ENCODE data around the gene SMIM10L2A.
A peak's percentile ranks its signal among the peaks of the same experiment; 100 is the strongest.

SMIM10L2A gene

GRCh38 chrX:135424469-135424868, 2.7 kb downstream of the SMIM10L2A start:
- no peak for FAIRE-seq
- no peak for TF ChIP-seq TAF1 (IDR thresholded peaks at IDR 0.05; ENCODE audit: borderline replicate concordance, low read depth, low read length)
- TF ChIP-seq POLR2A (IDR thresholded peaks at IDR 0.05; ENCODE audit: low read depth, low read length): no peak
- no peak for TF ChIP-seq POLR2AphosphoS5 (IDR thresholded peaks at IDR 0.05; ENCODE audit: low read depth, low read length)

DNA sequence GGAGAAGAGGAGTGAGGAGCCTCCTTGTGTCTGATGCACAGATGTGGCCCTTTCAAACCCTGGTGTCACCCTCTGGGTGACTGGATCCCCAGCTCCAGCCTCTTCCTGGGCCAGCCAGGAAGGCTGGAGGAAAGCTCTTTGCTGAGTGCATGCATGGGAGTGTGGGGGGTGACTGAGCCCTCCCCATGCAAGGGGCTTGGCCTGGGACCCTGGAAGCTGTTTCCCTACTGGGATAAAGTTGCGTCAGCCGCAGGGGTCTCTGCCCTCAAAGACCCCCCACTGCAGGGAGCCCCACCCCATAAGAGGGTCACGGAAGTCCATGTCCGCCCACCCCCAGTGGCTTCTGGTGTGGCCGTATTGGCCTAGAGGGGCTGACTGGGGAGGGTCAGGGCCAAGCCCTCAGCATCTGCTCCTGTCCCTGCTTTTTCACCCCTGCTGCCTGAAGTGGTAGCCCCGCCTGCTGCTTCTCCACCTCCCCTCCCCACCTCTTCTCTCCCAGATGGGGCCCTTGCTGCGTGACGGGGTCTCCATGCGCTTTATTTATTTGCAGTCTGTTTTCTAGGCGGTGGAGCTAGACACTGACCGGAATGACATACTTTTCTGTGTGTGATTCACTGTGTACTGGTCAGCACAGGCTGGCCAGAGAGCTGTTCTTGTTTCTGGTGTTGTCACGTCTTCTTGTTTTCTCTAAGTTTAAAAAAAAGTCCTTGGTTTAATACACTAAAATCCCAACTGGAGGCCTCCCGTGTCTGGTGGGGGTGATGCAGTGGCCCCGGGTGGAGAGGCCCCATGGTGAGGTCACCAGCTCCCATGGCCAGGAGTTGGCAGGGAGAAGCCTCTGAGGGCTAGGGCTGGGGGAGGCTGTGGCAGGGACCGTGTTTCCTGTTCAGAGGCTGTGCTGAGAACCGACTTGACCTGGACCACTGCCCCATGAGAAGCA, 3.6 kb downstream of the SMIM10L2A start:
- no peak for TF ChIP-seq TAF1 (IDR thresholded peaks at IDR 0.05; ENCODE audit: borderline replicate concordance, low read depth, low read length)
- no peak for TF ChIP-seq POLR2AphosphoS5 (IDR thresholded peaks at IDR 0.05; ENCODE audit: low read depth, low read length)
- TF ChIP-seq POLR2A (IDR thresholded peaks at IDR 0.05; ENCODE audit: low read depth, low read length): no peak
- no peak for FAIRE-seq
- no peak for DNase-seq (ENCODE audit: insufficient read length)

More at GRCh38 chrX:135424469-135424868, 2.7 kb downstream of the SMIM10L2A start:
- DNase-seq (ENCODE audit: insufficient read length): no peak

DNA sequence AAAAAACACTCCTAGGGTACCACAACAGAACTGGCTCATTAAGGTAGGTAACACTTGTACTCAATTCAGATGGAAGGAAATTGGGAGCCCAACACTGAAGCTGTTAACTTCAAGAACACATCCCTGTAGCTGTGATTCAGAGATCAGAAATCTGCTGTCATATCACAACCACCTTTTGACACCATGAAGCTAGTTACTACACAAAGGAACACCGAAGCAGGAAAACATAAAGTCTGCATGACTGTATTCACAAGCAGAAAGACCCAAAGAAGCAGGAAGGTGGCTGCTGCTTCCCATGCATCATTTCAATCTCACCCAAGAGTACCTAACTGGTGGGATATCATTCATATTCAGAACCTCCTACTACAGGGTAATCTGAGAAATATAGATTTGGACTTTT, 7.7 kb downstream of the SMIM10L2A start:
- no peak for DNase-seq (ENCODE audit: insufficient read length)
- FAIRE-seq: peak; percentile 65
- no peak for TF ChIP-seq POLR2AphosphoS5 (IDR thresholded peaks at IDR 0.05; ENCODE audit: low read depth, low read length)
- no peak for TF ChIP-seq TAF1 (IDR thresholded peaks at IDR 0.05; ENCODE audit: borderline replicate concordance, low read depth, low read length)
- no peak for TF ChIP-seq POLR2A (IDR thresholded peaks at IDR 0.05; ENCODE audit: low read depth, low read length)

- TF ChIP-seq TAF1 (IDR thresholded peaks at IDR 0.05; ENCODE audit: borderline replicate concordance, low read depth, low read length) (no peak), POLR2A (IDR thresholded peaks at IDR 0.05; ENCODE audit: low read depth, low read length) (no peak), POLR2AphosphoS5 (IDR thresholded peaks at IDR 0.05; ENCODE audit: low read depth, low read length) (no peak)
- FAIRE-seq: no peak
- DNase-seq (ENCODE audit: insufficient read length): no peak
Observed at GRCh38 chrX:135431886-135432285, 10.1 kb downstream of the SMIM10L2A start.

DNA sequence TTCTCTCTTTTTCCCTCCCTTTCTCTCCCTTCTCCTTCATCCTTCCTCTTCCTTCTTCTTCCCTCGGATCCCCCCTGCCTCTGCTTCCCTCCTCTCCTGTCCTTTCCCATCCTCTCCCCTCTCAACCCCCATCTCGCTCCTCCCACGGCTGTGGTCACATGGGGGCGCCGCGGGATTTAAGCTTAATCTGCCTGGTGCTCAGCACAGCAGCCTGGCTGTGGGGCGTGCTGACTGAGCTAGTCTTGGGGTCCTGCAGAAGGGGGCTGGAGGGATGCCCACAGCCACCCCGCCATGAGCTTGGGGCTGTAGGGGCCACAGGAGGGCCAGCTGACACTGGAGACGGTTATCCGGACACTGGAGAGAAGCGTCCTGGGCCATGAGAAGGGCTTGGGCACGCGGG, 10.7 kb downstream of the SMIM10L2A start:
- no peak for TF ChIP-seq POLR2A (IDR thresholded peaks at IDR 0.05; ENCODE audit: low read depth, low read length)
- no peak for TF ChIP-seq TAF1 (IDR thresholded peaks at IDR 0.05; ENCODE audit: borderline replicate concordance, low read depth, low read length)
- TF ChIP-seq POLR2AphosphoS5 (IDR thresholded peaks at IDR 0.05; ENCODE audit: low read depth, low read length): no peak
- FAIRE-seq (no peak), DNase-seq (ENCODE audit: insufficient read length) (no peak)

DNA sequence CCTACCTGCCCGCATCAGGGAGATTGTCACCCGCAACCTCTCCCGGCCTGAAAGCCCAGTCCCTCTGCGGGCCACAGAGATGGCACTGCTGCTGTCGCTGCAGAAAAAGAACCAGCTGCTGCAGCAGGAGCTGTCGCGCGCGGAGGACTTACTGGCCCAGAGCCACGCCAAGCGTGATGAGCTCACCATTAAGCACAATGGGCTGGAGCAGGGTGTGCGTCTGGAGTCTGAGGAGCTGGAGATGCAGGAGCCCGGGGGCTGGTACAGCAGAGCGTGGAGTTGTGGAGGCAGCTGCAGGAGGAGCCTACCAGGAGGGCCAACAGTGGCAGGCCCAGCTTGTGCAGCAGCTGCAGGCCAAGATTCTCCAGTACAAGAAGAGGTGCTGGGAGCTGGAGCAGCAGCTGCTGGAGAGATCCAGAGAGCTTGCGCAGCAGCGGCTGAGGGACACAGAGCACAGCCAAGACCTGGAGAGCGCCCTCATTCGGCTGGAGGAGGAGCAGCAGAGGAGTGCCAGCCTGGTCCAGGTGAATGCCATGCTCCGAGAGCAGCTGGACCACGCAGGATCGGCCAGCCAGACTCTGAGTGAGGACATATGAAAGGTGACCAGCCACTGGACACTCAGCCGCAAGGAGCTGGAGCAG, 11.3 kb downstream of the SMIM10L2A start:
- TF ChIP-seq TAF1 (IDR thresholded peaks at IDR 0.05; ENCODE audit: borderline replicate concordance, low read depth, low read length) (no peak), POLR2AphosphoS5 (IDR thresholded peaks at IDR 0.05; ENCODE audit: low read depth, low read length) (no peak), POLR2A (IDR thresholded peaks at IDR 0.05; ENCODE audit: low read depth, low read length) (no peak)
- DNase-seq (ENCODE audit: insufficient read length) (no peak), FAIRE-seq (no peak)

GRCh38 chrX:135433531-135434257, 11.9 kb downstream of the SMIM10L2A start:
- FAIRE-seq (no peak), DNase-seq (ENCODE audit: insufficient read length) (no peak)
- TF ChIP-seq POLR2AphosphoS5 (IDR thresholded peaks at IDR 0.05; ENCODE audit: low read depth, low read length): no peak
- TF ChIP-seq TAF1 (IDR thresholded peaks at IDR 0.05; ENCODE audit: borderline replicate concordance, low read depth, low read length): no peak
- TF ChIP-seq POLR2A (IDR thresholded peaks at IDR 0.05; ENCODE audit: low read depth, low read length): no peak

- FAIRE-seq: no peak
- TF ChIP-seq POLR2A (IDR thresholded peaks at IDR 0.05; ENCODE audit: low read depth, low read length) (no peak), POLR2AphosphoS5 (IDR thresholded peaks at IDR 0.05; ENCODE audit: low read depth, low read length) (no peak), TAF1 (IDR thresholded peaks at IDR 0.05; ENCODE audit: borderline replicate concordance, low read depth, low read length) (no peak)
- DNase-seq (ENCODE audit: insufficient read length): no peak
Observed at GRCh38 chrX:135434258-135435138, 12.8 kb downstream of the SMIM10L2A start.

DNA sequence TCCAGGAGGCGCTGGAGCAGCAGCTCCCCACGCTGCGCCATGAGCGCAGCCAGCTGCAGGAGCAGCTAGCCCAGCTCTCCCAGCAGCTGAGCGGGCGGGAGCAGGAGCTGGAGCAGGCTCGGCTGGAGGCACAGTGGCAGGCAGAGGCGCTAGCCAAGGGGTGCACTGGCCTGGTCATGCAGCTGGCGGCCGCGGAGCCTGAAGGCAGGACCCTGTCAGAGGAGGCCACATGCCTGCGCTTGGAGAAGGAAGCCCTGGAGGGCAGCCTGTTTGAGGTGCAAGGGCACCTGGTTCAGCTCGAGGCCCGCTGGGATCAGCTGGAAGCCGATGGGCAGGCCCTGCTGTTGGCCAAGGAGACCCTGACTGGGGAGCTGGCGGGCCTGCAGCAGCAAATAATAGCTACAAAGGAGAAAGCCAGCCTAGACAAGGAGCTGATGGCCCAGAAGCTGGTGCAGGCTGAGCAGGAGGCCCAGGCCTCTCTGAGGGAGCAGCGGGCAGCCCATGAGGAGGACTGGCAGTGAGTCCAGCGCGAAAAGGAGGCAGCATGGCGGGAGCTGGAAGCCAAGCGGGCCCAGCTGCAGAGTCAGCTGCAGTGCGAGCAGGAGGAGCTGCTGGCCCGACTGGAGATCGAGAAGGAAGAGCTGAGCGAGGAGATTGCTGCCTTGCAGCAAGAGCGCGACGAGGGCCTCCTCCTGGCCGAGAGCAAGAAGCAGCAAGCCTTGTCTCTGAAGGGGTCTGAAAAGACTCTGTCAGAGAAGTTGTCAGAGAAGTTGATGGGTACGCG, 13.6 kb downstream of the SMIM10L2A start:
- no peak for DNase-seq (ENCODE audit: insufficient read length)
- no peak for FAIRE-seq
- TF ChIP-seq POLR2AphosphoS5 (IDR thresholded peaks at IDR 0.05; ENCODE audit: low read depth, low read length) (no peak), TAF1 (IDR thresholded peaks at IDR 0.05; ENCODE audit: borderline replicate concordance, low read depth, low read length) (no peak), POLR2A (IDR thresholded peaks at IDR 0.05; ENCODE audit: low read depth, low read length) (no peak)

GRCh38 chrX:135435933-135436332, 14.2 kb downstream of the SMIM10L2A start:
- TF ChIP-seq POLR2A (IDR thresholded peaks at IDR 0.05; ENCODE audit: low read depth, low read length) (no peak), TAF1 (IDR thresholded peaks at IDR 0.05; ENCODE audit: borderline replicate concordance, low read depth, low read length) (no peak), POLR2AphosphoS5 (IDR thresholded peaks at IDR 0.05; ENCODE audit: low read depth, low read length) (no peak)
- no peak for FAIRE-seq
- no peak for DNase-seq (ENCODE audit: insufficient read length)
